Measurements from ENCODE around the gene EIF2S3.
"Not testable (repeated sequence)": the region's sequence is repeated elsewhere in the genome, so short reads cannot be mapped to it uniquely, and the experiment has no call there.

Gene EIF2S3

DNA sequence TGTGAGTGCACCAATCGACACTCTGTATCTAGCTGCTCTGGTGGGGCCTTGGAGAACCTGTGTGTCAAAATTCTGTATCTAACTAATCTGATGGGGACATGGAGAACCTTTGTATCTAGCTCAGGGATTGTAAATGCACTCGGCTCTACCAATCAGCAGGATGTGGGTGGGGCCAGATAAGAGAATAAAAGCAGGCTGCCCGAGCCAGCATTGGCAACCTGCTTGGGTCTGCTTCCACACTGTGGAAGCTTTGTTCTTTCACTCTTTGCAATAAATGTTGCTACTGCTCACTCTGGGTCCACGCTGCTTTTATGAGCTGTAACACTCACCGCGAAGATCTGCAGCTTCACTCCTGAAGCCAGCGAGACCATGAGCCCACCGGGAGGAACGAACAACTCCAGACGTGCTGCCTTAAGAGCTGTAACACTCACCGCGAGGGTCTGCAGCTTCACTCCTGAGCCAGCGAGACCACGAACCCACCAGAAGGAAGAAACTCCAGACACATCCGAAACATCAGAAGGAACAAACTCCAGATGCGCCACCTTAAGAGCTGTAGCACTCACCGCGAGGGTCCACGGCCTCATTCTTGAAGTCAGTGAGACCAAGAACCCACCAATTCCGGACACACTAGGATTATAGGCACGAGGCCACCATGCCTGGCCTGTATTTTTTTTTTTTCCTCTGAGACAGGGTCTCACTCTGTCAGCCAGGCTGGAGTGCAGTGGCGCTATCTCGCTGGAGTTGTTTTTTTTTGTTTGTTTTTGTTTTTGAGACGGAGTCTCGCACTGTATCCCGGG, 4.0 kb upstream of the EIF2S3 start:
- not testable (repeated sequence) for DNase-seq (ENCODE audit: low read depth)

DNA sequence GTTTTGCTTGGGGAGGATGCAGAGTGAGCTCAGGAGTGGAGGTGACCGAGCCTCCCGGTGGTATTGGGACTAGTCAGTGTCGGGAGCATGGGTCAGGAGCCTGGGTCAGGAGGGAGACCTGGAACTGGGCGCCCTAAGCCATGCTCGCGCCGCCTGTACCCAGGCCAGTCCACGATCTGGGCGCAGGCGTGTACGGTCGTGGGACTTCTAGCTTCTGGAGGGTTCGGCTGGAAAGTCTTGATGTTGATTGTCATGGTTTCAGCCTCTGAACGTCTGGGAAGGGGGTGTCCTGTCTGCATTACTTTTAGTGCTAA, 244 bp downstream of the EIF2S3 start:
- DNase-seq (ENCODE audit: low read depth) = no peak

- no peak for DNase-seq (ENCODE audit: low read depth)
These were observed 8.7 kb downstream of the EIF2S3 start for GRCh38 chrX:24063488-24063887.

DNA sequence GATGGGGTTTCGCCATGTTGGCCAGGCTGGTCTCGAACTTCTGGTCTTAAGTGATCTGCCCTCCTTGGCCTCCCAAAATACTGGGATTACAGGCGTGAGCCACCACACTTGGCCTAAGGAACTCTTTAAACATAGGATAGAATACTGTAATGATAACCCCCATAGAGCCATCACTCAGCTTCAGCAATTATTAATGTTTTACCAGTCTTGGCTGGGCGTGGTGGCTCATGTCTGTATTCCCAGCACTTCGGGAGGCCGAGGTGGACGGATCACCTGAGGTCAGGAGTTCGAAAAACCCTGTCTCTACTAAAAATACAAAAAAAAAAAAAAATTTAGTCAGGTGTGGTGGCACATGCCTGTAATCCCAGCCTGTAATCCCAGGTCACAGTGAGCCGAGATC, 15.1 kb downstream of the EIF2S3 start:
- DNase-seq (ENCODE audit: low read depth) = no peak

GRCh38 chrX:24079411-24079810, 24.7 kb downstream of the EIF2S3 start:
- DNase-seq (ENCODE audit: low read depth) = no peak

- DNase-seq (ENCODE audit: low read depth) = not testable (repeated sequence)
These were observed 25.5 kb downstream of the EIF2S3 start for GRCh38 chrX:24080245-24080644.

- no peak for DNase-seq (ENCODE audit: low read depth)
These were observed 25.9 kb downstream of the EIF2S3 start for GRCh38 chrX:24080704-24081103.

- peak; percentile 55 for DNase-seq (ENCODE audit: low read depth)
These were observed 27.0 kb downstream of the EIF2S3 start for GRCh38 chrX:24081661-24082154.

DNA sequence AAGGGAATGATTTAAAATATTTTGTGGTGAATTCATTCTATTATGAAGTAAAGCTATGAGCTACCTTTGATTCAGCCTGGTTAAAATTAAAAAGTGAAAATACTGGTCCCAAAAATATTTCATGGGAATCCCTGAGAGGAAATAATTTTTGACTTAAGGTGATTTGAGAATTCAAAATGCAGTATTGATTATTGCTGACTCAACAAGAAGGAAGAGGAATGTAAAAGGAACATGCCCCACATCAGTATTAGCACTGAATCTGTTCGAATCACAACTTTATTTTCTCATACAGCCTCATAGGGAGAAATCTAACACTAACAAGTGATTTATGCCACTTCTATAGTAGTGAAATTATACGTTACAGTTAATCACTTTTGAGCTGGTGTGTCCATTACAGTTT, 27.7 kb downstream of the EIF2S3 start:
- DNase-seq (ENCODE audit: low read depth) = no peak

GRCh38 chrX:24085101-24085500, 30.3 kb downstream of the EIF2S3 start:
- DNase-seq (ENCODE audit: low read depth) = no peak

GRCh38 chrX:24090300-24091200, 35.8 kb downstream of the EIF2S3 start:
- no peak for DNase-seq (ENCODE audit: low read depth)

DNA sequence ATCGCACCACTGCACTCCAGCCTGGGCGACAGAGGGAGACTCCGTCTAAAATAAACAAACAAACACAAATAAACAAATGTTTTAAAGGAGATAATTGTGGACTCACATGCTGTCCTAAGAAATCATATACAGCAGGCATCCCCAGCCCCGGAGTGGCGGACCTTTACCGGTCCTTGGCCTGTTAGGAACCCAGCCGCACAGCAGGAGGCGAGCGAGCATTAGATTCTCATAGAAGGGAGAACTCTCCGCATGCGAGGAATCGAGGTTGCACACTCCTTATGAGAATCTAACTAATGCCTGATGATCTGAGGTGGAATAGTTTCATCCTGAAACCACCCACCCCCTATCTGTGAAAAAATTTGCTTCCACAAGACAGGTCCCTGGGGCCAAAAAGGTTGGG, 39.0 kb downstream of the EIF2S3 start:
- DNase-seq (ENCODE audit: low read depth) = no peak

GRCh38 chrX:24097741-24098260, 43.0 kb downstream of the EIF2S3 start:
- peak; percentile 46 for DNase-seq (ENCODE audit: low read depth)

DNA sequence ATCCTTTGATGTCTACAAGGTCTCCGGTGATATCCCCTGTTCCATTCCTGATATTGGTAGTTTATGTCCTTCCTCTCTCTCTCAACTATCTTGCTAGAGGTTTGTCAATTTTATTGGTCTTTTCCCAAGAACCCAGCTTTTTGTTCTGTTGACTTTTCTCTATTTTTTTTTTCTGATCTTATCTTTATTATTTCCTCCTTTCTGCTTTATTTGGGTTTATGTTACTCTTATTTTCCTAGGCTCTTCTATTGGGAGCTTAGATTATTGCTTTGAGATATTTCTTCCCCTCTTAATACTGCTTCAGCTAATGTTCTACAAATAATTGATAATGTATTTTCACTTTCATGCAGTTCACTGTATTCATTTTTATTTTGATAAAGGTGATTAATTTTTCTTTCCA, 44.2 kb downstream of the EIF2S3 start:
- DNase-seq (ENCODE audit: low read depth) = no peak

- DNase-seq (ENCODE audit: low read depth) = no peak
These were observed 44.6 kb downstream of the EIF2S3 start for GRCh38 chrX:24099394-24099793.

GRCh38 chrX:24100713-24101112, 46.0 kb downstream of the EIF2S3 start:
- DNase-seq (ENCODE audit: low read depth) = no peak

DNA sequence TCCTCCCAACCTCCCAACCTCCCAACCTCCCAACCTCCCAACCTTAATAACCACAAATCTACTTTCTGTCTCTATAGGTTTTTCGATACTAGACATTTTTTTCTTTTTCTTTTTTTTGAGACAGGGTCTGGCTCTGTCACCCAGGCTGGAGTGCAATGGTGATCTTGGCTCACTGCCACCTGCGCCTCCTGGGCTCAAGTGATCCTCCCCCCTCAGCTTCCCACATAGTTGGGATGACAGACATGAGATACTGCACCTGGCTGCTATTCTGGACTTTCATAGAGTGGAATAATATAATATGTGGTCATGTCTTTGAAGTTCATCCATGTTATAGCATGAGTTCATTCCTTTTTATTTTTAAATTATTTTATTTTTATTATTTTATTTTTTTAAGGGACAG, 55.3 kb downstream of the EIF2S3 start:
- no peak for DNase-seq (ENCODE audit: low read depth)

DNA sequence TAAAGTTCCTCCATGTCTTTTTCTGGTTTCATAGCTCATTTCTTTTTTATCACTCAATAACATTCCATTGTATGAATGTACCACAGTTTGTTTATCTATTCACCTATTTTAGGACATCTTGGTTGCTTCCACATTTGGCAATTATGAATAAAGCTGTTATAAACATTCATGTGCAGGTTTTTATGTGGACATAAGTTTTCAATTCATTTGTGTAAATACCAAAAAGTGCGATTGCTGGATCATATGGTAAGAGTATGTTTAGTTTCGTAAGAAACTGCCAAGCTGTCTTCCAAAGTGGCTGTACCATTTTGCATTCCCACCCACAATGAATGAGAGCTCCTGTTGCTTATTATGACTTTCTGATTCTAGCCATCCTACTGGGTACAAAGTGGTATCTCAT, 58.4 kb downstream of the EIF2S3 start:
- peak; percentile 23 for DNase-seq (ENCODE audit: low read depth)

DNA sequence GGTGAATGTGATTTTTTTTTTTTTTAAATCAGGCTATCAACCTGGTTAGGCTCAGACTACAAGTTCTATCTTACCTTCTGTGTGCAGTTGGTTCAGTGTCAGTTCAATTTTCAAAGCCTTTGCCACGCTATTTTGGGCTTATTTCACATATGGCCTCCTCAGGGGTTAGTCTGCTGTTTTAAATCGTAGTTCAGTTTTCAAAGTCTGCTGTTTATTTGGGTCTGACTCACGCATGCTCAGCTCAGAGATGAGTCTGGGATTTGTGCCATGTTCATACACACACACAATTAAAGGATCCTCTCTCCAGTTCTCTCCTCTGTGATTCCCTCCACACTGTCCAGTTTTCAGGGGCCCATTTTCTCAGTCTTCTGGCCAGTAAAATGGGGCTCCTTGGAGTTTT, 62.5 kb downstream of the EIF2S3 start:
- DNase-seq (ENCODE audit: low read depth) = peak; percentile 71

DNA sequence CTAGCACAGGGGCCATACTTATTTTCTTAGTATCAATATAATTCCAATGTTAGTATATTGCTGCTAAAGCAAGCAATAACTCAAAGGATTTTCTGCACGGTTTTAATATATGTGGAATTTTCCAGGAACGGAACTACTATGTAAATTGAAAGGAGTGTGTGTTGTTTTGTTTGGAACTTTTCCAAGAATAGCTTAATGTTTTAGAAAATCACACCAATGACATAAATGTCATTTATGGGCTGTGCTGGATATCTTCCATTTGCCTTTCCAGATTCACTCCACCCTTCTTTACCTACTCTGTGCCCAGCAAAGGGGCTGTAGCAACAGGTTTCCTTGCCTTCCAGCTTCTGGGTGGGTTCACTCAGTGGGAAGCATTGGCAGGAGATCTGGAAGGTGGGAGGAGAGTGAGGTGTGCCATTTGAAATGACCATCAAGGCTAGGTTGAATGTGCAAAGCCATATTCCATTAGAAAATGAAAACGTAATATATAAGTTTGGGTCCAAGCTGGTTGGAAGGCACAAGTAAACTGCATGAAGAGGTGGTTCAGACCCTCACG, 69.6 kb downstream of the EIF2S3 start:
- no peak for DNase-seq (ENCODE audit: low read depth)

DNA sequence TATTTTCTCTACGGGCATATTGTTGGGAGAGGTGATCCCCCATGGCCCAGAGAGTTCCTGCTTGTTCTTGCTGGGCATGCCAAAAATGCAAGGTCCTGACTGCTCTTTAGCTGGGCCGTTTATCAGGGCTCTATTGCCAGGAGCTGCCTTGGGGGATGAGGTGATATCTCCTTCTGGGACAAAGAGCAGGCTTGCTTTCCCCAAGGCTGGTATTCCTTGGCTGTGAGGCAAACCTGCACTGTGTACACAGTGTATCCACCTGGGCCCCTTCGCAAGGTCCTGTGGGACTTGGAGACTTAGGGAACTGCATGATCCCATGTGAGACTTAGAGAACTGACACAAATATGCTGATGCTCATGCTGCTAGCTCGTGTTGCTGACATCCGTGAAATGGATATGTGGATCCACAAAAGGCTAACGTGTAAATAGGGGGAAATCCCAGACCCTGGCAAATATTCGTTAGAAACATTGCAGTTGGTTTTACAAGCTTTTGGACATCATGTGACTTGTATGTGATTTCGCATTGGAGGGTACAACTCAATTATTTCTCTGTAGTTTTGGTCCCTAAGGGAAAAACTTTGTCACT, 70.4 kb downstream of the EIF2S3 start:
- DNase-seq (ENCODE audit: low read depth) = no peak

Data from fibroblast of the conjunctiva (primary cell).